Stomach (tissue), 4 donors: Measurements from ENCODE around the gene KCNJ12.
"Not testable (repeated sequence)": the region's sequence is repeated elsewhere in the genome, so short reads cannot be mapped to it uniquely, and the experiment has no call there.

ENCODE experiments used
- CTCF ChIP-seq, 7 experiments: fragments of 450-650 bp in 4 of 7; fragments of 200-600 bp in 3 of 7; sonication (generic) in 3 of 7; IDR thresholded peaks; one replicate each; pipeline ENCODE4 v1.5.1; 2016 to 2019; ENCODE audit warnings: antibody characterized with exemption in 7 of 7, control low read depth in 2 of 7, mild to moderate bottlenecking in 1 of 7
- POLR2A ChIP-seq, 4 donors: fragments of 450-650 bp; IDR thresholded peaks; one replicate each; pipeline ENCODE4 v1.6.1; 2016; ENCODE audit warnings: antibody characterized with exemption in 4 of 4, control low read depth in 2 of 4, mild to moderate bottlenecking in 1 of 4, moderate library complexity in 1 of 4

- TF ChIP-seq CTCF, POLR2A (IDR thresholded peaks at IDR 0.05): not testable (repeated sequence)
Measured at GRCh38 chr17:21344801-21345200, 31.4 kb upstream of the KCNJ12 start.
